Hepatic stellate cell (primary cell): ENCODE results near the gene SCP2.

Experiments used
- DNase-seq: peaks from one replicate; pipeline ENCODE4 v3.0.0; 2011; ENCODE audit warnings: low spot score

SCP2 gene, protein sequence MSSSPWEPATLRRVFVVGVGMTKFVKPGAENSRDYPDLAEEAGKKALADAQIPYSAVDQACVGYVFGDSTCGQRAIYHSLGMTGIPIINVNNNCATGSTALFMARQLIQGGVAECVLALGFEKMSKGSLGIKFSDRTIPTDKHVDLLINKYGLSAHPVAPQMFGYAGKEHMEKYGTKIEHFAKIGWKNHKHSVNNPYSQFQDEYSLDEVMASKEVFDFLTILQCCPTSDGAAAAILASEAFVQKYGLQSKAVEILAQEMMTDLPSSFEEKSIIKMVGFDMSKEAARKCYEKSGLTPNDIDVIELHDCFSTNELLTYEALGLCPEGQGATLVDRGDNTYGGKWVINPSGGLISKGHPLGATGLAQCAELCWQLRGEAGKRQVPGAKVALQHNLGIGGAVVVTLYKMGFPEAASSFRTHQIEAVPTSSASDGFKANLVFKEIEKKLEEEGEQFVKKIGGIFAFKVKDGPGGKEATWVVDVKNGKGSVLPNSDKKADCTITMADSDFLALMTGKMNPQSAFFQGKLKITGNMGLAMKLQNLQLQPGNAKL

DNA sequence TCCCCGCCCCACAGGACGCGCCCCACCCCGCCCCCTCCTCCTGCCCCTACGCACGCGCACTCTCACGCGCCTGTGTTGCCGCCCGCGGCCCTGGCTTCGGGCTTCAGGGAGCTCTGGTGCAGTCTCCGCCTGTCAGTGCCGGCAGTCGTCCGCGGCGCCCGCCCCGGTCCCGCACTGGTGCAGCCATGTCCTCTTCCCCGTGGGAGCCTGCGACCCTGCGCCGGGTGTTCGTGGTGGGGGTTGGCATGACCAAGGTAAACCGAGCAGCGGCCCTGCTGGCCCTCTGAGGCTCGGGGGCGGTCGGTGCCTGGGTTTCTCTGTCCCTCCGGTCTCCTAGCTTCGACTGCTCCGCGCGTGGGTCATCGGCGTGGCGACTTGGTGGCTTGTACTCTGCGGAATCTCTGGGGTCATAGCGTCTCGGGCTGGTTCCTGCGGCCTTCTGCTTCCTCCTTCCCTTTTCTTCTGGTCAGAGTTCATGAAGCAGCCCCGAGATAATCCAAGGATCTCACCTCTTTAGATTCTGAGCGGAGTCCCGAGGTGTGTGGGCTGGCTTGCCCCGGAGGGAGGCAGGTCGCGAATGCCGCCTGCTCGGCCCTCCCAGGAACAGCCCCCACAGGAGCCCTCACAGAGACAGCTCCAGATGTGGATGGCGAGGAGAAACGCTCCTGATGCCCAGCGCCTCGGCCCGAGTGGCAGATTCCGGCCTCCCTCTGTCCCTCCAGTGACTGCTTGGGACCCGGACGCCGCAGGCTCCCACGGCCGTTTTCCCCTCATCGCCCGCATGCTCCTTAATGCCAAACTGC lies at the start of gene SCP2:
Gene SCP2 (plus strand): TSS at position 65 of the 803 bp plus-strand sequence. CDS start 121 bp downstream, at position 186.
- peak; percentile 91 for DNase-seq

GRCh38 chr1:52877554-52877953 lies 49.5 kb upstream of the SCP2 start:
- no peak for DNase-seq

DNA sequence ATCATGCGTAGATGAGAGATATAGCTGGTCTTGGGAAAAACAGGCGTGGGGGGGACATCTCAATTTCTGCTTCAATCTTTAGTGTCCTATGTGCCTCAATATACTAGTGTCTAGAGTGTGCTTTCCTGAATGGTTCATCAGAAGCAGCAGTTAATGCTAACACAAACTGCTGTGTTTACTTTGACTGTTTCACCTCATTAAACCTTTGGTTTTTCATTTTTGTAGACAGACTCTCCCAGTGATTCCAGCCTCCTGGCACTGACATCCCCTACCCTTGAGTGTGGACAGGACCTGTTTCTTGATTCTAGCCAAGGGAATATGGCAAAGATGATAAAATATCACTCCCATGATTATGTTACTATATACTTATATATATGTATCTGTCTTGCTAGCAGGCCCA lies 46.9 kb upstream of the SCP2 start:
- DNase-seq: no peak

- DNase-seq: no peak
These were observed 39.6 kb upstream of the SCP2 start for GRCh38 chr1:52887483-52887882.

GRCh38 chr1:52892424-52893215 lies 34.5 kb upstream of the SCP2 start:
- no peak for DNase-seq

GRCh38 chr1:52899445-52899894 lies 27.6 kb upstream of the SCP2 start:
- no peak for DNase-seq

GRCh38 chr1:52900402-52900801 lies 26.7 kb upstream of the SCP2 start:
- DNase-seq: no peak

GRCh38 chr1:52901384-52901783 lies 25.7 kb upstream of the SCP2 start:
- no peak for DNase-seq

GRCh38 chr1:52904208-52904926 lies 22.7 kb upstream of the SCP2 start:
- no peak for DNase-seq

- peak; percentile 72 for DNase-seq
These were observed 22.0 kb upstream of the SCP2 start for GRCh38 chr1:52904927-52905698.

DNA sequence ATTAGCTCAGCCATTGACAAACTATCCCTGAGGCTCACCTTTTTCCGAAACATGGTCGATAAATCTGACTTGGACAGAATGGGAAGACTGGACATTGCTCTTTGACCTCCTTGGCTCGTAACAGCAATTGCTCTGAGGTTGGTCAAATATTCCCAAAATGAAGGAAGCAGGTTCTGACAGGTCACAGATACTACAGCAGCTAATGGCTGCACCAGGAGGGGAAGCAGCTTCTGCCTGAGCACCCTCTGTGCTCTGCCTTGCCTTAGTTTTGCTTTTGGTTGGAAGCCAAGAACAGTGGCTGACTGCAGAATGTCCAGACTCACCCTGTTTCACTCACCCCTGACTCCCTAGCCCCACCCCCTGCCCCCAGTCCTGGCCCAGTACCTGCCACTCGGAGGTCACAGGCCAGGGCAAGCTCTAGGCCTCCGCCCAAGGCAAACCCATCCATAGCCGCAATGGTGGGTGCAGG lies 20.9 kb upstream of the SCP2 start:
- no peak for DNase-seq

- peak; percentile 35 for DNase-seq
These were observed 19.8 kb upstream of the SCP2 start for GRCh38 chr1:52907068-52907811.

GRCh38 chr1:52907812-52908153 lies 19.3 kb upstream of the SCP2 start:
- no peak for DNase-seq

- DNase-seq: no peak
These were observed 15.5 kb upstream of the SCP2 start for GRCh38 chr1:52911541-52911940.

DNA sequence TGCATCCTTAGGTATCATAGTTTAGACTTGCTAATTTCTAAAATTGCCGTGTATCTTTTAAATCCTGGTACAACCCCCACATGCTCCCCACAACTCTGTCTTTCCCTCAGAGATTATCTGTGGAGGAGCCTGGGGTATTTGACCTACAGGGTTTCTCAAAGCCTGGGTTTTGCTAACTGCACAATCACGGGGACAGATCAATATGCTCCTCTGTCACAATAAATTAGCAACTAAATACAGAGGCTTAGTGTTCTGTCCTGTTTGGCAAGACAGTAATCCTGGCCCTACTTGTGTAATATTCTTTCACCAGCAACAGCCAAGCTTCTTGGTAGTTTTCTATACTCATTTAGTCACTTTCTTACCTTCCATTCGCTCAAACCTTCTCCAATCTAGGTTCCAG lies 14.1 kb upstream of the SCP2 start:
- no peak for DNase-seq

DNA sequence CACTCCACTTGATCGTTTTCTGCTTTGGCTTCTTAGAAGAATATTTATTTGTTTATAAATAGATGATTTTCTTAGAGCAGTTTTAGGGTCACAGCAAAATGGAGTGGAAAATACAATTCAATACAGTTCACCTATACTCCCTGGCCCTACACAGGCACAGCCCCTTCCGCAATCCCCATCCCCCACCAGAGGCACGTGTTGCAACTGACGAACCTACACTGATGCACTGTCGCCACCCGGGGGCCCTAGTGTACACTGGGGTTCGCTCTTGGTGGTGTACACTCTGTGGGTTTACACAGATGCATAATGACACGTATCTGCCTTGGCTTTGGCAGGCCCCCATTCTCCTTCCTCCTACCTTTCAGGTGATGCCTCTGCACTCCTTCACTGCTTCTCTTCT lies 13.5 kb upstream of the SCP2 start:
- no peak for DNase-seq

- no peak for DNase-seq
These were observed 12.6 kb upstream of the SCP2 start for GRCh38 chr1:52914463-52914862.

- DNase-seq: no peak
These were observed 11.7 kb upstream of the SCP2 start for GRCh38 chr1:52915211-52915854.

- DNase-seq: no peak
These were observed 11.2 kb upstream of the SCP2 start for GRCh38 chr1:52915855-52916220.
